Left lobe of liver (tissue), 2 donors: ENCODE data around the gene TTC34. TPM values are rescaled to one million over a fixed set of nuclear protein-coding genes. Genes with fewer than 3 reads are reported as not detected.

Source experiments
- ATAC-seq: fragments of 200-7000 bp; cut with Tn5 transposase; one replicate; pipeline ENCODE4 v1.9.1; 2020; ENCODE audit warnings: mild to moderate bottlenecking, moderate library complexity
- DNase-seq: peaks from one replicate; pipeline ENCODE4 v3.0.0-alpha.2; 2020; ENCODE audit warnings: low spot score
- total RNA-seq: library from RNA; stranded (reverse); gene quantifications from one replicate; pipeline ENCODE4 v1.2.1, GENCODE V29; 2021
- donor health status: DM: no; HTN: no; CAD: no; lungs with moderate emphysema.
- donor health status: DM: no; HTN: yes; CAD: no.

TTC34 gene
- total RNA-seq, 1 donor from 2014 or later, result 0.20 TPM

GRCh38 chr1:2644591-2645101, 156.8 kb downstream of the TTC34 start:
- ATAC-seq (no peak), DNase-seq (no peak)

GRCh38 chr1:2644171-2644570, 157.3 kb downstream of the TTC34 start:
- ATAC-seq, result no peak
- no peak for DNase-seq

- ATAC-seq, result no peak
- no peak for DNase-seq
Measured at GRCh38 chr1:2643414-2644077, 157.9 kb downstream of the TTC34 start.

DNA sequence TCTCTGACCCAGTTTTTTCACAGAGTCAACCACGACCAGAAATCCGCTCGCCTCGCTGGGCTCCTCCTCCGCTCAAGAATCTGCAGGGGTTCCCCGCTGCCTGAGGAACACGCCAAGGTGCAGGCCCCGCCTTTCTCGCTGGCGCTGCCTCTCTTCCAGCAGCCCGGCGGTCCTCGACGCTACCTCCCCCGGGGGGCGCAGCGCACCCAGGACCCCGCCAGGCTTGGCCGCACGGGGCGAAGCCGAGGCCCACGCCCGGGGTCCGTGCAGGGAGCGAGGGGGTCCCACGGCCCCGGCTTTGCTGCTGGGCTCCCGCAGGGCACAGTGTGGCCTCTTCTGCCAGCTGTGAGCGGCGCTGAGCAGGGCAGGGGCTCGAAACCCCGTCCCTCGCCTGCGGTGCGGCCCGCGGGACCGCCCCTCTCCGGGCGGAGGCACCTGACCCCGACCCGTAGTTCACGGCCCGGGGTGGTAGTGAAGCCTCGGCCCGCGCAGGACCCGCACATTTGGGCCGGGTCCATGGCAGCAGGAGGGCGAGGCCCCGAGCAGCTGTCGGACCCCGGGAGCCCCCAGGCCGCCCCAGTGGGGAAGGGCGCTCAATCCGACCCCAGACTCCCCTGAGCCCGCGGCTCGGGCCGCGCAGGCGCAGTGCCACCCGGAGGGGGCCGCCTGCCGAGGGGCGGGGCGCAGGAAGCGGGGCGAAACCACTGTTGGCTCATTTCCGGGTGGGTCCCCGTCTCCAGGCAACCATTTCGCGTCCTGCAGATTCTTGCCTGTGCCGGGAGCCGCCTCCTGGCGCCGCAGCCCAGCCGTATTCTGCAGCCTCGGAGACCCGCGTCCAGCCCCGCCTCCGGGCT, 158.7 kb downstream of the TTC34 start:
- ATAC-seq (peak; percentile 87), DNase-seq (peak; percentile 86)

DNA sequence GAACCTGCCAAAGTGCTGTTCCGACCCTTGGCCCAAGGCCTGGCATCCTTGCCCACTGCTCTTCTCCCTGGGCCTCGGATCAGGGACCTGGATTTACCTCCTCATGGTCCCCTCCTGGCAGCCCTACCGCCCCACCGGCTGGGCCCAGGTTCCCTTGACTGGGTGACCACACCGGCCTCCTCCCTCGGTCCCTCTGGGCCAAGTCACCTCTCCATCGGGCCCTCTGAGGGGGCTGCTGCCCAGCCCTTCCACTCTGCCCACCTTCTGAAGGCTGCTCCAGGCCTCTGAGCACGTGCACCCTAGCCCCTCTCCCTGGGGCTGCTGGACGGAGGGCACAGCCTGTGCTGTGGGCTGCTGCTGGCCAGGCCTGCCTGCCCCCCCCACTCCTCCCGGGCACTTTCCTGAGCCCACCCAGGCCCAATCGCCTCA, 159.3 kb downstream of the TTC34 start:
- ATAC-seq, result no peak
- DNase-seq, result no peak

- no peak for DNase-seq
Measured at GRCh38 chr1:2641381-2642130, 159.9 kb downstream of the TTC34 start.

DNA sequence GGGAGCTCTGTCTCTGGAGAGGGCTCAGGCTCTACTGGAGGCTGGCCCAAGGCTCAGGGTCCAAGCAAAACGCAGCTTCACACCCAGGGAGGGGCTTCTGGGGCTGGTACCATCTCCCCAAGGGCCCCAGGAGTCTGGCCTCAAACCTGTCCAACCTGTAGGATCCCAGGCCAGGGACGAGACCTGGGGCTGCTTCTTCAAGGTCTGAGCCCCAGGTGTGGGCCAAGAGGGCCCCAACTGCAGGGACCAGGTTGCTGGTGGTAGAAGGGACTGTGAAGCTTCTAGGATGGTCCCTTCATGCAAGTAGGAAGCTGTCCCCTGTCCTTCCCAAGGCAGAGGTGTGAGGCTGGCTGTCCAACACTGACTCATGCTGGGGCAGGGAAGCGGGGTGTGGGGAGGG, 160.9 kb downstream of the TTC34 start:
- no peak for DNase-seq

More at GRCh38 chr1:2641381-2642130, 159.9 kb downstream of the TTC34 start:
- ATAC-seq, result no peak

GRCh38 chr1:2639607-2640521, 161.6 kb downstream of the TTC34 start:
- ATAC-seq (no peak), DNase-seq (no peak)

More for the DNA sequence above, 160.9 kb downstream of the TTC34 start:
- ATAC-seq, result no peak

DNA sequence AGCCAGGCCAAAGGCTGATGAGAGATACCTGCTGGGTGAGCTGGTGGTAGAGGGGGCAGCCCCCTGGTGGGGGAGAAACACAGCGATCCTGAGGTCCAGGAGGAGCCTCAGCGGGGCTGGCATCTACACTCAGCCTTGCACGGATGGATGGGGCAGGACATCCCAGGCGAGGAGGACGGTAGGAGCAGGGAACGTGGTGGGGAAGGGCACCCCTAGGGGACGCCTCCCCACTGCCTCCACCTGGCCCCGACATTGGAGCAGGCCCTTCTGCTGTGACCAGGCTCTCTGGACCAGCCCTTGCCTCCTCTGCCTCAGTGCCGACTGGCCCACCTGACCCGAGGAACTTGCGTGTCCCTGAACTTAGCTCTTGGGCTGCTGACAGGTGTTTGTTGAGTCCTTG, 162.3 kb downstream of the TTC34 start:
- DNase-seq, result no peak
- ATAC-seq, result no peak

DNA sequence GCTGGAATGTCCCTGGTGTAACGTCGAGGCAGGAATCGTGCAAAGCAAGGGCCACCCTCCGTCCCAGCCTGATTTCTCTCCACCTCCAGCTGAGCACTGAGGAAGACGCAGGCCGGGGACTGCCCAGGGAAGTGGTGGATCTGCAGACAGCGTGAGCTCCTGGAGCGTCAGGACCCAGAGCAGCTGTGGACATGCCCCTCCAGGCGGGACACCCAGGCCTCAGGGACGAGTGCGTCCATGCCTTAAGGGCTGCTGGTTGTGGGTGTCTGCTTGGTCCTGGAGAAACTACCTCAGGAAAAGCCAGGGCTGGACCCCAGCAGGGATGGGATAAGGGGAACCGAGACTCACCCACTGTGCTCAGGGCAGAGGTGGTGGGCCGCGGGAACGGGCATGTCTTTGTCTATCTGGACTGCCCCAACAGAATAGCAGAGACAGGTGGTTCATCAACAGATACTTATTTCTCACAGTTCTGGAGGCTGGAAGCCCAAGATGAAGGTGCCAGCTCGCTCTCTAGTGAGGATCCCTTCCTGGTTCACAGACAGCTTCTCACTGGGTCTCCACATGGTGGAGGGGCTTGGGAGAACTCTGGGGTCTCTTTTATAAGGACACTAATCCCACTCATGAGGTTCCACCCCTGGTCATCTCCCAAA, 162.9 kb downstream of the TTC34 start:
- ATAC-seq (no peak), DNase-seq (no peak)

DNA sequence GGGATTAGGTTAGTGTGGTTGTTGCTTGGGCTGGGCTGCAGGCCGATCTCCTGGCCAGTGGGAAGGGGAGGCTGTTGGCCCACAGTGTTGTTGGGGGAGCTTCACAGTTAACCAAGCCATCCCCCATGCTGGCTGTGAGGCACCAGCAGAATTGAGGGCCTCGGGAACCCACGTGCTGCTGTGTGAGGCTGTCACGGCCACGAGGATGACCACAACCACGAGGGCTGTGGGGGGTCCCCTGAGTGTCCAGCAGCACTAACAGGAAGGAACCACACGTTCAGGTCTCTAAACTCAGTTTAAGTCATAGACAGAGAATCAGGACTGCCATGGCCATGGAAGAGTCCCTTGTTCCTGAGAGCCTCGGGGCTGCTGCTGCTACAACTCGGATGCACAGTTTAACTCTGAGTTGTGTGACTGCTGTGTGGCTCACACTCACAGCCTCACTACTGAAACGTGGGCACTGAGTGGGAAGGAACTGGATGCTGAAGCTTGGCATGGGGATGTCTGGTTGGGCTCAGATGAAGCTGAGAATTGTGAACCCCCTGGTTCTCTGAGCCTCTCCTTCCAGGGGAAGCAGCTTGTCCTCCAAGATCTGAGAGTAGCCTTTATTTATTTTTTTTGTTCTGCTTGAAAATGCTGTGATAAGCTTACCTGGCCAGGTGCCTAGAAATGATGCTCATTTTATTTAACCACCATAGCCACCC, 163.9 kb downstream of the TTC34 start:
- ATAC-seq, result no peak
- no peak for DNase-seq

DNA sequence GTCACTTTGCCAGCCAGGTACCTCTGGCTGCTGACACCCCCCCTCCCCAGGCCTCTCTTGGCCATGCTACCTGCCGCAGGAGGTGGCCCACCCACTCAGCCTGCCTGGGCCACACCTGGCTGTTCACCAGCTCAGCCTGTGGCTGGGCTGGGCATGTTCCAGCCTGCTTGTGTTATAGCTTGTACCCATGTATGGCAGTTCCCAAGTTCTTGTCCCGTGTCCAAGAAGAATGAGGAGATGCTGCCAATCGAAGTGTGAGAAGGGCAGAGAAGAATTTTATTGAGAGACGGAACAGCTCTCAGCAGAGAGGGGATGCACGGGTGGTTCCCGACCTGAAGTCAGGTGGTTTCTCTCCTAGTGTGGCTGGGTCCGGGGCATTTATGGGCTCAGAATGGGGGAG, 164.8 kb downstream of the TTC34 start:
- ATAC-seq (no peak), DNase-seq (no peak)

GRCh38 chr1:2635361-2636010, 166.0 kb downstream of the TTC34 start:
- DNase-seq (no peak), ATAC-seq (no peak)

GRCh38 chr1:2633936-2634491, 167.5 kb downstream of the TTC34 start:
- no peak for ATAC-seq
- no peak for DNase-seq

DNA sequence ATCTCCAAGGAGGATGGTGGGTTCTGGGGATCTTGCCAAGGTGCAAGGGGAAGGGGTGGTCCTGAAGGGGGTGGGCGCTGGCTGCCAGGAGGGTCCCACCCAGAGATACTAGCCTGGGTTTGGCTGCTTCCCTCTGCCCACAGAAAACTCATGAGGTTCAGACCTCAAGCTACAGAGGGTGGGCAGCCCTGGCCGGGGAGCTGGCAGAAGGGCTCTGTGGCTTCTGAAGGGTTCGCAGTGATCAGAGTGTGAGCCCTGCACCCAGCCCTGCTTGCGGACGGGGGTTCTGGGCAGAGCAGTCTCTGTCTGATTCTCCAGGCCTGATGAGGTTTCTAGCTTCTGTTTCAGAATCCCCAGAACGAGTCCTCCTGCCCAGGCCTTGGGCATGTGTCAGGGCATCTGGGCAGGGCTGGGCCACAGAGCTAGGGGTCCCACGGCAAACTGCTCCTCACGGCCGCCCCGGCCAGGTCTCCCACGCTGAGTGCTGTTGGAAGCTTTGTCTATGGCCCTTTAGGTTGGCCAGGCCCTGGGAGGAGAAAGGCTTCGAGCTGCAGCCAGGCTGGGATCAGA, 168.0 kb downstream of the TTC34 start:
- ATAC-seq (no peak), DNase-seq (no peak)

DNA sequence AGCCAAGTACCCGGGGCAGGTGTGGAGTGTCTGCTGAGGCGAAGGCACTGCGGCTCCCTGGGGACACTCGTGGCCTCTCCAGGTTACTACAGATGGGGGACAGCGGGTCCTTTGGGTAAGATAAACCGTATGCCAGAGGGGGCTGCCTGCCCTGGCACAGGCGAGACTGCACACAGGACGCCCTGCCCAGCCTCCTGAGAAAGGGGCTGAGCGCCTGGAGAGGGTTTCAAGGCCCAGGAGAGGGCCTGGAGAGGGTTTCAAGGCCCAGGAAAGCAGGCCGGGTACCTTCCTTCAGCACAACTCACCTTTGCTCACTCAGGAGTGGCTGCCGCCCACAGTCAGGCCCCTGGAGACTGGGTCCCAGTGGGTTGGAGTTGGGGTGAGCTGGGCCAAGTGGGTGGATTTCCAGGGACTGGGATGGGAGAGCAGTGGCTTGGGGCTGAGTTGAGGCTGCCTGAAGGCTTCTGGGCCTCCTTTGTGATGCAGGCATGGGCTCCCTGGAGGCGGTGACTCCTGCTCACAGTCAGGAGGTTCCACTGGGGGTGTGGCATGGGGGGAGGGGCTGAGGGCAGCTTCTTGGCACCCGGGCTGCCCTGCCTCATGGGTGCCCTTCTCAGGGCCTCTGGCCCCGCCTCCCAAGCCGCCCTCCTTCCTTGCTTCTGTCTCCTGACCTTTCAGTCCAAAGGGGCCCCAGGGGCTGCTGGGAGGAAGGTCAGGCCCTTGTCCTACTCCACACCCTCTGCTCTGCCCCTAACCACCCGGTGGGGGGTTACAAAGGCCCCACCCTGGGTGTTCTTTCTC, 168.7 kb downstream of the TTC34 start, which contains the start of gene MMEL1:
Gene MMEL1 (minus strand): TSS at position 456 of the 801 bp plus-strand sequence. CDS start 3,532 bp downstream, outside the sequence.
- no peak for ATAC-seq
- no peak for DNase-seq

GRCh38 chr1:2632051-2632430, 169.5 kb downstream of the TTC34 start:
- ATAC-seq (no peak), DNase-seq (no peak)
